DND-41 (cell line): Measurements from ENCODE around the gene EQTN.

Experiments
- EZH2 ChIP-seq: IDR thresholded peaks from 3 replicates; pipeline ENCODE4 v1.6.1; 2012; ENCODE audit warnings: borderline replicate concordance, low read depth, mild to moderate bottlenecking, moderate library complexity, low read length, inconsistent platforms; ENCODE audit not compliant: severe bottlenecking
- TF ChIP-seq, protein P1 (sequence below): IDR thresholded peaks from 2 replicates; pipeline ENCODE4 v1.5.1; 2012; ENCODE audit warnings: borderline replicate concordance, low read length, moderate library complexity, mild to moderate bottlenecking; ENCODE audit not compliant: poor library complexity, severe bottlenecking; ENCODE audit errors: extremely low read depth

DNA sequence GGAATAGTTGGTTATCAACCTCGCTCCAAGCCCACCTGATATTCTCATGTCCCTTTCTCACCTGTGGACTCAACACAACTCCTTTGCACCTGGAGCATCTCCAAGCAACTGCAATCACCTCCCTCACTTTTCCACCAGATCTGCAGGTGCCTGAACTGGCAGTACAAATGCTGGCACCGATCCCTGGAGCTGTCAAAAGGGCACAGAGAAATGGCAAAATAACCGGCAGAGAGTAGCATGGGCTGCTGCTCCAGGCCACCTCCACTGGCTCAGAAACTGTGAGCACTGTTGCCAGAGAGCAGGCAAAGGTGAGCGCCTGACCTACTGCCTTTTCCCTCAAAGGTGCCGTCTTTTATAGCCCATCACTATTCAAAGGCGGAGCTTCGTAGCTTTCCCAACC lies 14.7 kb downstream of the EQTN start:
- TF ChIP-seq, protein P1, sequence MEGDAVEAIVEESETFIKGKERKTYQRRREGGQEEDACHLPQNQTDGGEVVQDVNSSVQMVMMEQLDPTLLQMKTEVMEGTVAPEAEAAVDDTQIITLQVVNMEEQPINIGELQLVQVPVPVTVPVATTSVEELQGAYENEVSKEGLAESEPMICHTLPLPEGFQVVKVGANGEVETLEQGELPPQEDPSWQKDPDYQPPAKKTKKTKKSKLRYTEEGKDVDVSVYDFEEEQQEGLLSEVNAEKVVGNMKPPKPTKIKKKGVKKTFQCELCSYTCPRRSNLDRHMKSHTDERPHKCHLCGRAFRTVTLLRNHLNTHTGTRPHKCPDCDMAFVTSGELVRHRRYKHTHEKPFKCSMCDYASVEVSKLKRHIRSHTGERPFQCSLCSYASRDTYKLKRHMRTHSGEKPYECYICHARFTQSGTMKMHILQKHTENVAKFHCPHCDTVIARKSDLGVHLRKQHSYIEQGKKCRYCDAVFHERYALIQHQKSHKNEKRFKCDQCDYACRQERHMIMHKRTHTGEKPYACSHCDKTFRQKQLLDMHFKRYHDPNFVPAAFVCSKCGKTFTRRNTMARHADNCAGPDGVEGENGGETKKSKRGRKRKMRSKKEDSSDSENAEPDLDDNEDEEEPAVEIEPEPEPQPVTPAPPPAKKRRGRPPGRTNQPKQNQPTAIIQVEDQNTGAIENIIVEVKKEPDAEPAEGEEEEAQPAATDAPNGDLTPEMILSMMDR, result no peak
- TF ChIP-seq EZH2, result no peak
